HG03175 (cell line): ENCODE data around the gene RPRM.
"Not testable (repeated sequence)": the region's sequence is repeated elsewhere in the genome, so short reads cannot be mapped to it uniquely, and the experiment has no call there.

ENCODE experiments used
- ATAC-seq: cut with Tn5 transposase; IDR thresholded peaks from one replicate; pipeline ENCODE4 v1.9.1; 2021; ENCODE audit warnings: mild to moderate bottlenecking, moderate library complexity; ENCODE audit not compliant: unreplicated experiment

The RPRM gene

GRCh38 chr2:153478289-153479261, at the start of gene RPRM:
Gene RPRM (minus strand): TSS chr2:153478762. CDS start chr2:153478565, 197 bp downstream.
- peak; percentile 93 for ATAC-seq

- peak; percentile 47 for ATAC-seq
These were observed 40.8 kb upstream of the RPRM start for GRCh38 chr2:153519257-153519875.

GRCh38 chr2:153512331-153512730, 33.8 kb upstream of the RPRM start:
- no peak for ATAC-seq

GRCh38 chr2:153510996-153511395, 32.4 kb upstream of the RPRM start:
- no peak for ATAC-seq

GRCh38 chr2:153509133-153509532, 30.6 kb upstream of the RPRM start:
- no peak for ATAC-seq

- ATAC-seq, result not testable (repeated sequence)
These were observed 27.9 kb upstream of the RPRM start for GRCh38 chr2:153506499-153506898.

GRCh38 chr2:153499439-153499838, 20.9 kb upstream of the RPRM start:
- no peak for ATAC-seq

GRCh38 chr2:153497938-153498629, 19.5 kb upstream of the RPRM start:
- no peak for ATAC-seq

GRCh38 chr2:153495725-153496124, 17.2 kb upstream of the RPRM start:
- ATAC-seq, result no peak

- ATAC-seq, result peak; percentile 55
These were observed 9.5 kb upstream of the RPRM start for GRCh38 chr2:153488072-153488471.

GRCh38 chr2:153487448-153487847, 8.9 kb upstream of the RPRM start:
- ATAC-seq, result no peak

- ATAC-seq, result no peak
These were observed 1.0 kb upstream of the RPRM start for GRCh38 chr2:153479573-153479972.

GRCh38 chr2:153477636-153478288, 800 bp downstream of the RPRM start:
- ATAC-seq, result no peak

- no peak for ATAC-seq
These were observed 1.5 kb downstream of the RPRM start for GRCh38 chr2:153476816-153477635.

- ATAC-seq, result no peak
These were observed 2.1 kb downstream of the RPRM start for GRCh38 chr2:153476491-153476815.

- ATAC-seq, result no peak
These were observed 3.6 kb downstream of the RPRM start for GRCh38 chr2:153474876-153475435.

GRCh38 chr2:153474407-153474806, 4.2 kb downstream of the RPRM start:
- ATAC-seq, result no peak

GRCh38 chr2:153470867-153471266, 7.7 kb downstream of the RPRM start:
- no peak for ATAC-seq

GRCh38 chr2:153464395-153464794, 14.2 kb downstream of the RPRM start:
- ATAC-seq, result no peak

GRCh38 chr2:153462338-153462859, 16.2 kb downstream of the RPRM start:
- ATAC-seq, result no peak
